Measurements from ENCODE around the gene KLHL34.

DNA sequence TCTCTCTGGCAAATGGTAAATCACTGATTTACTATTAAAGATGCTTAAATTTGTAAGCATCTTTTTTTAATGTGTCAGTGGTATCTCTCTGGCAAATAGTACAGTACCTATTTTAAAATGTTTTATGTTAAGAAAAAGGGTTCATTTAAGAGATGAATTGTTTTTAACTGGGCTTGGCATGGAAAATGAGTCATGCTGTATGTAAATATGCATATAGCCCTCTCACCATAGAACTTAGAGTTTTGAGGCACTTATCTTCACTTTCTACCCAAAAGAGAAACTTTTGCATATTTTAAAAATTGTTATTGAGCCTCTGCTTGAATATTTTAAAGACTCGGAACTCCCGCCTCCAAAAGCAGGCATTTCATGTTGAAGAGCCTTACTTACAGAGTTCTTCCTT is 37.9 kb downstream of the KLHL34 start:
- TF ChIP-seq, protein P1, sequence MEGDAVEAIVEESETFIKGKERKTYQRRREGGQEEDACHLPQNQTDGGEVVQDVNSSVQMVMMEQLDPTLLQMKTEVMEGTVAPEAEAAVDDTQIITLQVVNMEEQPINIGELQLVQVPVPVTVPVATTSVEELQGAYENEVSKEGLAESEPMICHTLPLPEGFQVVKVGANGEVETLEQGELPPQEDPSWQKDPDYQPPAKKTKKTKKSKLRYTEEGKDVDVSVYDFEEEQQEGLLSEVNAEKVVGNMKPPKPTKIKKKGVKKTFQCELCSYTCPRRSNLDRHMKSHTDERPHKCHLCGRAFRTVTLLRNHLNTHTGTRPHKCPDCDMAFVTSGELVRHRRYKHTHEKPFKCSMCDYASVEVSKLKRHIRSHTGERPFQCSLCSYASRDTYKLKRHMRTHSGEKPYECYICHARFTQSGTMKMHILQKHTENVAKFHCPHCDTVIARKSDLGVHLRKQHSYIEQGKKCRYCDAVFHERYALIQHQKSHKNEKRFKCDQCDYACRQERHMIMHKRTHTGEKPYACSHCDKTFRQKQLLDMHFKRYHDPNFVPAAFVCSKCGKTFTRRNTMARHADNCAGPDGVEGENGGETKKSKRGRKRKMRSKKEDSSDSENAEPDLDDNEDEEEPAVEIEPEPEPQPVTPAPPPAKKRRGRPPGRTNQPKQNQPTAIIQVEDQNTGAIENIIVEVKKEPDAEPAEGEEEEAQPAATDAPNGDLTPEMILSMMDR (IDR thresholded peaks at IDR 0.05): no peak
- TF ChIP-seq POLR2A (IDR thresholded peaks at IDR 0.05): no peak

Data from testis (tissue), 2 donors.